B cell (primary cell): ENCODE measurements around the gene LCN10.

ENCODE experiments used
- CTCF ChIP-seq: fragments of 200-600 bp; IDR thresholded peaks from one replicate; pipeline ENCODE4 v1.8.0; 2022; ENCODE audit warnings: antibody characterized with exemption, mild to moderate bottlenecking
- EZH2 ChIP-seq: IDR thresholded peaks from 2 replicates; pipeline ENCODE4 v1.6.1; 2012; ENCODE audit warnings: borderline replicate concordance, low read depth, mild to moderate bottlenecking, moderate library complexity, low read length; ENCODE audit not compliant: insufficient read depth, poor library complexity, severe bottlenecking

- no peak for TF ChIP-seq EZH2
- no peak for TF ChIP-seq CTCF
Measured at GRCh38 chr9:136784997-136785361, 42.2 kb upstream of the LCN10 start.
